Measurements from ENCODE around the gene INSYN2B.

DNA sequence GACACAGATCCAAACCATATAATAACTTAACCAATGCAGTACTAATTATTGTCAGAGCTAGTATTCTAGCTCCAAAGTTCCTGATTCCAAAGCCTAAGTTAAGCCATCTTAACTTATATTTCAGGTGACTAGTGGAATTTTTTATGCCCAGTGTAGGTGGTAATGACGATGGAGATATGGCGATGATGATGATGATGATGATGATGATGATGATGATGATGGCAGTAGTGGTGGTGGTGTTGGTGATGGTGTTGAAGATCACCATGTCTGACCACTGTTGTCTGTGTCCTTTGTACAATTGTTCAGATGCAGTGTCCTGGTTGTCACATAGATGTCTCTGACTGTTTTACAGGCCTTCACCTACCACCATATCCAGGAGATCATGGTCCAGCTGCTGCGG, 139.9 kb downstream of the INSYN2B start:
- TF ChIP-seq, protein P1, sequence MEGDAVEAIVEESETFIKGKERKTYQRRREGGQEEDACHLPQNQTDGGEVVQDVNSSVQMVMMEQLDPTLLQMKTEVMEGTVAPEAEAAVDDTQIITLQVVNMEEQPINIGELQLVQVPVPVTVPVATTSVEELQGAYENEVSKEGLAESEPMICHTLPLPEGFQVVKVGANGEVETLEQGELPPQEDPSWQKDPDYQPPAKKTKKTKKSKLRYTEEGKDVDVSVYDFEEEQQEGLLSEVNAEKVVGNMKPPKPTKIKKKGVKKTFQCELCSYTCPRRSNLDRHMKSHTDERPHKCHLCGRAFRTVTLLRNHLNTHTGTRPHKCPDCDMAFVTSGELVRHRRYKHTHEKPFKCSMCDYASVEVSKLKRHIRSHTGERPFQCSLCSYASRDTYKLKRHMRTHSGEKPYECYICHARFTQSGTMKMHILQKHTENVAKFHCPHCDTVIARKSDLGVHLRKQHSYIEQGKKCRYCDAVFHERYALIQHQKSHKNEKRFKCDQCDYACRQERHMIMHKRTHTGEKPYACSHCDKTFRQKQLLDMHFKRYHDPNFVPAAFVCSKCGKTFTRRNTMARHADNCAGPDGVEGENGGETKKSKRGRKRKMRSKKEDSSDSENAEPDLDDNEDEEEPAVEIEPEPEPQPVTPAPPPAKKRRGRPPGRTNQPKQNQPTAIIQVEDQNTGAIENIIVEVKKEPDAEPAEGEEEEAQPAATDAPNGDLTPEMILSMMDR (conservative IDR thresholded peaks at IDR 0.05; ENCODE audit: low read depth in 2 of 2), result no peak
- TF ChIP-seq EZH2phosphoT487 (IDR thresholded peaks at IDR 0.05; ENCODE audit: unreplicated experiment), result no peak
